DOHH2 (cell line): ENCODE measurements around the gene CLK2.
"Not testable (repeated sequence)": the region's sequence is repeated elsewhere in the genome, so short reads cannot be mapped to it uniquely, and the experiment has no call there.

Experiments used
- EZH2phosphoT487 ChIP-seq: fragments of 200-600 bp; sonication (generic); IDR thresholded peaks from 2 replicates; pipeline ENCODE4 v1.6.1; 2017; ENCODE audit warnings: borderline replicate concordance, mild to moderate bottlenecking, antibody characterized with exemption, low read length, moderate library complexity, mixed read lengths
- TF ChIP-seq, protein P1 (sequence below): fragments of 200-600 bp; sonication (generic); IDR thresholded peaks from one replicate; pipeline ENCODE4 v1.5.1; 2014; ENCODE audit warnings: antibody characterized with exemption, mild to moderate bottlenecking, low read depth, low read length; ENCODE audit not compliant: poor library complexity, severe bottlenecking

GRCh38 chr1:155233502-155233901 is 39.8 kb downstream of the CLK2 start:
- TF ChIP-seq, protein P1, sequence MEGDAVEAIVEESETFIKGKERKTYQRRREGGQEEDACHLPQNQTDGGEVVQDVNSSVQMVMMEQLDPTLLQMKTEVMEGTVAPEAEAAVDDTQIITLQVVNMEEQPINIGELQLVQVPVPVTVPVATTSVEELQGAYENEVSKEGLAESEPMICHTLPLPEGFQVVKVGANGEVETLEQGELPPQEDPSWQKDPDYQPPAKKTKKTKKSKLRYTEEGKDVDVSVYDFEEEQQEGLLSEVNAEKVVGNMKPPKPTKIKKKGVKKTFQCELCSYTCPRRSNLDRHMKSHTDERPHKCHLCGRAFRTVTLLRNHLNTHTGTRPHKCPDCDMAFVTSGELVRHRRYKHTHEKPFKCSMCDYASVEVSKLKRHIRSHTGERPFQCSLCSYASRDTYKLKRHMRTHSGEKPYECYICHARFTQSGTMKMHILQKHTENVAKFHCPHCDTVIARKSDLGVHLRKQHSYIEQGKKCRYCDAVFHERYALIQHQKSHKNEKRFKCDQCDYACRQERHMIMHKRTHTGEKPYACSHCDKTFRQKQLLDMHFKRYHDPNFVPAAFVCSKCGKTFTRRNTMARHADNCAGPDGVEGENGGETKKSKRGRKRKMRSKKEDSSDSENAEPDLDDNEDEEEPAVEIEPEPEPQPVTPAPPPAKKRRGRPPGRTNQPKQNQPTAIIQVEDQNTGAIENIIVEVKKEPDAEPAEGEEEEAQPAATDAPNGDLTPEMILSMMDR = not testable (repeated sequence)
- TF ChIP-seq EZH2phosphoT487 = not testable (repeated sequence)
